ENCODE data around the gene LRRC8C. TPM values are rescaled to one million over a fixed set of nuclear protein-coding genes. Genes with fewer than 3 reads are reported as not detected.

The LRRC8C gene
- total and polyA plus RNA-seq, 2 of the 8 experiments (the other 6 are each of a cell fraction or from before 2014, with no cell fraction given) = 1.1 to 2.1 TPM

DNA sequence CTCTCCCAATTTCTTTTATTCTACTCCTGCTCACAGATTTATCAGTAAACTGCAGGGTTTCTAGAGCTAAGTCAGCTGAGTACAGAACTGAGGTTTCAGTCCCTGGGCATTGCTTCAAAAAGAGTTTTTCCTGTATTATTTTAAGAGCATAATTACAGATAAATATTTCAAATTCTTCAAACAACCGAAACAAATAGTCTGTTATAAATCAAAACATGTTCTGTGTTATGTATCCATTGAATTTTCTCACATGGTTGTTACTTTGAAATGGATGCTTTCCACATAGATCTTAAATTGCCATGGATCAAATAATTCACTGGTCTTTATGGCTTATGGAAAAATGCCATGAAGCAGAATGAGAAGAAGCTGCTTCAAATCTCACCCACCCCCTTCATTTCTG is 64.5 kb downstream of the LRRC8C start:
- Histone ChIP-seq H2BK5ac (ENCODE audit: low read depth, low read length) (no peak overlapping the region), H3K36me3 (ENCODE audit: control insufficient read depth in 2 of 4, insufficient read depth in 4 of 4, low read length in 3 of 4) (no peaks in the 10 kb centered on the region), H4K91ac (replicated peaks; ENCODE audit: insufficient read length, low read length) (no peak overlapping the region), H2BK20ac (ENCODE audit: low read length) (no peak overlapping the region), H4K5ac (ENCODE audit: insufficient read length, low read depth, low read length) (no peak overlapping the region), H3K23me2 (ENCODE audit: low read depth, low read length) (no peaks in the 10 kb centered on the region), H3K14ac (ENCODE audit: insufficient read length) (no peak overlapping the region), H3K23ac (ENCODE audit: insufficient read length) (no peak overlapping the region), H3K4me3 (ENCODE audit: extremely low read depth in 1 of 4, insufficient read depth in 2 of 4, low read depth in 3 of 4, low read length in 4 of 4) (no peak overlapping the region), H4K20me1 (replicated peaks in 1 of 2; ENCODE audit: control insufficient read depth in 1 of 2, insufficient read depth in 2 of 2, low read length in 2 of 2) (no peaks in the 10 kb centered on the region), H3K18ac (ENCODE audit: extremely low read depth, low read length) (no peak overlapping the region), H3K27ac (ENCODE audit: low read depth, low read length) (no peak overlapping the region), H2BK12ac (ENCODE audit: low read depth, low read length) (no peak overlapping the region), H2BK15ac (ENCODE audit: low read length) (no peak overlapping the region), H2AK5ac (ENCODE audit: low read depth, low read length) (no peak overlapping the region), H3K4me2 (ENCODE audit: insufficient read depth in 1 of 2, low read depth in 2 of 2, low read length in 2 of 2) (no peak overlapping the region), H3K79me1 (ENCODE audit: low read depth, low read length) (no peaks in the 10 kb centered on the region), H3K9ac (replicated peaks in 1 of 4; ENCODE audit: extremely low read depth in 1 of 4, low read depth in 3 of 4, low read length in 3 of 4) (no peak overlapping the region), H2BK120ac (replicated peaks; ENCODE audit: low read depth, low read length) (no peak overlapping the region), H3K4me1 (replicated peaks in 1 of 4; ENCODE audit: control insufficient read depth in 3 of 4, insufficient read depth in 4 of 4, low read length in 3 of 4) (no peaks in the 10 kb centered on the region), H3K27me3 (replicated peaks in 1 of 4; ENCODE audit: control insufficient read depth in 3 of 4, extremely low read depth in 1 of 4, insufficient read depth in 3 of 4, low read length in 3 of 4) (no peaks in the 10 kb centered on the region), H2AFZ (ENCODE audit: low read length) (no peak overlapping the region), H3K4ac (replicated peaks; ENCODE audit: insufficient read length, low read depth, low read length) (no peak overlapping the region), H3K9me3 (ENCODE audit: insufficient read depth in 2 of 2, low read depth in 1 of 2, low read length in 1 of 2) (no peaks in the 10 kb centered on the region), H3K56ac (replicated peaks; ENCODE audit: insufficient read length, low read depth, low read length) (no peak overlapping the region), H3K79me2 (ENCODE audit: control insufficient read depth in 1 of 2, insufficient read depth in 2 of 2, low read length in 2 of 2) (no peaks in the 10 kb centered on the region), H4K8ac (ENCODE audit: extremely low read depth, insufficient read depth, low read length) (no peak overlapping the region)
- WGBS, 2 experiments (ENCODE audit: extremely low coverage in 1 of 2, insufficient coverage in 1 of 2, insufficient read length in 1 of 2, insufficient replicate concordance in 2 of 2, low coverage in 1 of 2, low lambda C conversion rate in 2 of 2, missing lambda C conversion rate in 1 of 2) = 94% methylated on average over 1 of the region's 1 CpG; no CpG with 5 or more reads in 1 of the 2 experiments
- no peak for FAIRE-seq
- POLR2A ChIA-PET (ENCODE audit: partially characterized antibody) = no interaction called here
- DNase-seq (ENCODE audit: low read depth in 1 of 2, low spot score in 2 of 2) = no peak
- no peak for TF ChIP-seq KDM1A (IDR thresholded peaks at IDR 0.05; ENCODE audit: borderline replicate concordance, low read length)
- TF ChIP-seq, protein P1, sequence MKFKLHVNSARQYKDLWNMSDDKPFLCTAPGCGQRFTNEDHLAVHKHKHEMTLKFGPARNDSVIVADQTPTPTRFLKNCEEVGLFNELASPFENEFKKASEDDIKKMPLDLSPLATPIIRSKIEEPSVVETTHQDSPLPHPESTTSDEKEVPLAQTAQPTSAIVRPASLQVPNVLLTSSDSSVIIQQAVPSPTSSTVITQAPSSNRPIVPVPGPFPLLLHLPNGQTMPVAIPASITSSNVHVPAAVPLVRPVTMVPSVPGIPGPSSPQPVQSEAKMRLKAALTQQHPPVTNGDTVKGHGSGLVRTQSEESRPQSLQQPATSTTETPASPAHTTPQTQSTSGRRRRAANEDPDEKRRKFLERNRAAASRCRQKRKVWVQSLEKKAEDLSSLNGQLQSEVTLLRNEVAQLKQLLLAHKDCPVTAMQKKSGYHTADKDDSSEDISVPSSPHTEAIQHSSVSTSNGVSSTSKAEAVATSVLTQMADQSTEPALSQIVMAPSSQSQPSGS (IDR thresholded peaks at IDR 0.05; ENCODE audit: low read length) = no peak
- TF ChIP-seq HDAC6 (IDR thresholded peaks at IDR 0.05; ENCODE audit: low read depth, low read length) = no peak
- TF ChIP-seq KDM4A (IDR thresholded peaks at IDR 0.05; ENCODE audit: low read depth, low read length, severe bottlenecking) = no peak
- no peak for TF ChIP-seq ZNF274 (IDR thresholded peaks at IDR 0.05; ENCODE audit: borderline replicate concordance, extremely low read depth, low read length)
- no peak for TF ChIP-seq SIX5 (IDR thresholded peaks at IDR 0.05; ENCODE audit: low read depth, low read length)
- no peak for TF ChIP-seq KDM5A (IDR thresholded peaks at IDR 0.05; ENCODE audit: low read length)
- TF ChIP-seq CBX8 (IDR thresholded peaks at IDR 0.05; ENCODE audit: borderline replicate concordance, low read depth, low read length) = no peak
- TF ChIP-seq, protein P2, sequence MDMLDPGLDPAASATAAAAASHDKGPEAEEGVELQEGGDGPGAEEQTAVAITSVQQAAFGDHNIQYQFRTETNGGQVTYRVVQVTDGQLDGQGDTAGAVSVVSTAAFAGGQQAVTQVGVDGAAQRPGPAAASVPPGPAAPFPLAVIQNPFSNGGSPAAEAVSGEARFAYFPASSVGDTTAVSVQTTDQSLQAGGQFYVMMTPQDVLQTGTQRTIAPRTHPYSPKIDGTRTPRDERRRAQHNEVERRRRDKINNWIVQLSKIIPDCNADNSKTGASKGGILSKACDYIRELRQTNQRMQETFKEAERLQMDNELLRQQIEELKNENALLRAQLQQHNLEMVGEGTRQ (IDR thresholded peaks at IDR 0.05; ENCODE audit: low read length) = no peak
- CTCF ChIA-PET (ENCODE audit: partially characterized antibody) = interaction anchor here (5.9 kb wide), 1 partner anchor 66 kb away, joined by 19 read pairs; no protein-coding TSS in a partner anchor

All from H1 (cell line).